K562 treated with DMSO at 1 percent for 24 hours (cell line): ENCODE results near the gene NAT10. TPM values are rescaled to one million over a fixed set of nuclear protein-coding genes. Genes with fewer than 3 reads are reported as not detected.

Experiments used
- total RNA-seq: library from RNA; unstranded; fragments of 300-600 nt; gene quantifications from 2 replicates; pipeline ENCODE4 v1.2.3, GENCODE V29; 2022; ENCODE audit warnings: low read depth; ENCODE audit not compliant: insufficient read depth

NAT10 gene
- total RNA-seq: 33.1 and 34.5 TPM in 2 replicates

GRCh38 chr11:34105079-34105956 is at the start of gene NAT10:
Gene NAT10 (plus strand): TSS chr11:34105629. CDS start chr11:34108226, 2,597 bp downstream.

Other genes starting within 250 kb of the NAT10 start
- gene LMO2, start 213.6 kb upstream of the NAT10 start, total RNA-seq: 23.3 and 25.0 TPM in 2 replicates
- 110 and 119 TPM in 2 replicates for gene CAPRIN1, start 53.9 kb upstream of the NAT10 start, total RNA-seq